PC-9 (cell line): ENCODE data around the gene MED29.

Experiments used
- CTCF ChIP-seq: fragments of 200-600 bp; sonication (generic); conservative IDR thresholded peaks from 2 replicates; pipeline ENCODE4 v1.6.1; 2017; ENCODE audit warnings: mixed run types, antibody characterized with exemption, mild to moderate bottlenecking, moderate library complexity
- EZH2 ChIP-seq: fragments of 200-600 bp; sonication (generic); IDR thresholded peaks from 2 replicates; pipeline ENCODE4 v1.8.0; 2017; ENCODE audit warnings: antibody characterized with exemption, low read depth

GRCh38 chr19:39406656-39407409 lies 15.7 kb downstream of the MED29 start, which contains the start of gene ZFP36:
- TF ChIP-seq CTCF (no peak), EZH2 (no peak)
